Smooth muscle cell (in vitro differentiated cells): Measurements from ENCODE around the gene NEDD4. TPM values are rescaled to one million over a fixed set of nuclear protein-coding genes. Genes with fewer than 3 reads are reported as not detected.

Source experiments
- DNase-seq: peaks from one replicate; lab custom pipeline; 2025; ENCODE audit not compliant: unreplicated experiment; lab: John Stamatoyannopoulos, UW
- H2AFZ ChIP-seq: fragments of 200-600 bp; sonication (generic); 2 replicates; pipeline ENCODE4 v1.6.0; 2016; ENCODE audit warnings: antibody characterized with exemption, low read depth, mild to moderate bottlenecking
- H3F3A ChIP-seq: fragments of 200-600 bp; sonication (generic); 2 replicates; pipeline ENCODE4 v1.6.0; 2017; ENCODE audit warnings: antibody characterized with exemption, low read depth
- H3K27ac ChIP-seq: fragments of 200-600 bp; sonication (generic); 2 replicates; pipeline ENCODE4 v1.5.1; 2016; ENCODE audit warnings: low read depth, mild to moderate bottlenecking
- H3K27me3 ChIP-seq: fragments of 200-600 bp; sonication (generic); 2 replicates; pipeline ENCODE4 v1.6.1; 2016; ENCODE audit warnings: low read depth, mild to moderate bottlenecking
- H3K36me3 ChIP-seq: fragments of 200-600 bp; sonication (generic); 2 replicates; pipeline ENCODE4 v1.5.1; 2016; ENCODE audit warnings: low read depth
- H3K4me1 ChIP-seq: fragments of 200-600 bp; sonication (generic); 2 replicates; pipeline ENCODE4 v1.5.1; 2016; ENCODE audit warnings: low read depth
- H3K4me2 ChIP-seq: fragments of 200-600 bp; sonication (generic); 2 replicates; pipeline ENCODE4 v1.6.0; 2016; ENCODE audit warnings: mild to moderate bottlenecking
- H3K4me3 ChIP-seq: fragments of 200-600 bp; sonication (generic); 2 replicates; pipeline ENCODE4 v1.5.1; 2016; ENCODE audit warnings: mild to moderate bottlenecking
- H3K79me2 ChIP-seq: fragments of 200-600 bp; sonication (generic); 2 replicates; pipeline ENCODE4 v1.6.0; 2016; ENCODE audit warnings: low read depth, mild to moderate bottlenecking
- H3K9ac ChIP-seq: fragments of 200-600 bp; sonication (generic); 2 replicates; pipeline ENCODE4 v1.6.0; 2016; ENCODE audit warnings: low read depth
- H3K9me3 ChIP-seq: fragments of 200-600 bp; sonication (generic); replicated peaks from 2 replicates; pipeline ENCODE4 v1.5.1; 2016; ENCODE audit warnings: low read depth
- H4K20me1 ChIP-seq: fragments of 200-600 bp; sonication (generic); 2 replicates; pipeline ENCODE4 v1.6.0; 2016; ENCODE audit warnings: low read depth
- CTCF ChIP-seq: fragments of 200-600 bp; sonication (generic); IDR thresholded peaks from 2 replicates; pipeline ENCODE4 v1.5.1; 2017; ENCODE audit warnings: borderline replicate concordance, mild to moderate bottlenecking, antibody characterized with exemption; ENCODE audit not compliant: insufficient read depth, poor library complexity, severe bottlenecking
- WGBS: methylation state at CpG from one replicate; pipeline ENCODE4 v1.1.7; 2016; ENCODE audit warnings: low lambda C conversion rate; 5-methylcytosine and 5-hydroxymethylcytosine counted together
- polyA plus RNA-seq: library from polyadenylated mRNA; unstranded; fragments of >200 nt; fragmentation: Nextera tagmentation; extraction: Ambion mirVana; gene quantifications from 2 replicates; pipeline ENCODE4 v1.2.1, GENCODE V29; 2016
- total RNA-seq: library from RNA; depleted of rRNA; stranded (reverse); fragments of >200 nt; gene quantifications from 2 replicates; pipeline ENCODE4 v1.2.3, GENCODE V29; 2014

NEDD4 gene
- total and polyA plus RNA-seq, 2 experiments from 2014 or later: 6.6 to 34.5 TPM

- no peaks in the 10 kb centered on the region for H3K36me3 ChIP-seq
- H4K20me1 ChIP-seq: peaks cover 32% of the 10 kb centered on the region
- no peak overlapping the region for H3K9ac ChIP-seq
- no peak overlapping the region for H3K4me2 ChIP-seq
- H3F3A ChIP-seq: no peaks in the 10 kb centered on the region
- H3K27me3 ChIP-seq: no peaks in the 10 kb centered on the region
- H3K27ac ChIP-seq: no peak overlapping the region
- DNase-seq: no peak
- peaks cover 87% of the 10 kb centered on the region for H3K79me2 ChIP-seq
- H3K4me3 ChIP-seq: no peak overlapping the region
- no peaks in the 10 kb centered on the region for H3K4me1 ChIP-seq
- no peak overlapping the region for H2AFZ ChIP-seq
- 86% methylated on average over 1 of the region's 1 CpG for WGBS
- TF ChIP-seq CTCF: no peak
- H3K9me3 ChIP-seq: no peaks in the 10 kb centered on the region
These were observed 16.2 kb downstream of the NEDD4 start for GRCh38 chr15:55977231-55977630.

DNA sequence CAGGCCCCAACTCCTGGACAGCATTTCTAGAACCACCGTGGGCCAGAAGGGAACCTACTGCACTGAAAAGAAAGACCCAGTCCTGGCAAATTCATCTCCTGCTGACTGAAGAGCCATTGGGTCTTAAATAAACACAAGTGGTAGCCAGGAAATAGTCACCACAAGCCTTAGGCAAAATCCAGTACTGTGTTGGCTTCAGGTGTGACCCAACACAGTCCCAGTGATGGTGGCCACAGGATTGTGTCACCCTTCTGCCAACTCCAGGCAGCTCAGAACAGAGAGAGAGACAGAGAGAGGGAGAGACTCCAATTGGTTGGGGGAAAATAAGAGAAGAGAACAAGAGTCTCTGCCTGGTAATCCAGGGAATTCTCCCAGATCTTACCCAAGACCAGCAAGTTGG is 23.1 kb downstream of the NEDD4 start:
- no peaks in the 10 kb centered on the region for H3K27me3 ChIP-seq
- H3K4me1 ChIP-seq: no peaks in the 10 kb centered on the region
- H3F3A ChIP-seq: no peaks in the 10 kb centered on the region
- H2AFZ ChIP-seq: no peak overlapping the region
- peaks cover 82% of the 10 kb centered on the region for H3K79me2 ChIP-seq
- no peaks in the 10 kb centered on the region for H3K36me3 ChIP-seq
- no peak overlapping the region for H3K4me2 ChIP-seq
- WGBS: 97% methylated on average over 1 of the region's 1 CpG
- H3K9ac ChIP-seq: no peak overlapping the region
- TF ChIP-seq CTCF: no peak
- no peak overlapping the region for H3K27ac ChIP-seq
- no peak overlapping the region for H3K4me3 ChIP-seq
- H3K9me3 ChIP-seq: no peaks in the 10 kb centered on the region
- H4K20me1 ChIP-seq: peaks cover 54% of the 10 kb centered on the region
- no peak for DNase-seq

DNA sequence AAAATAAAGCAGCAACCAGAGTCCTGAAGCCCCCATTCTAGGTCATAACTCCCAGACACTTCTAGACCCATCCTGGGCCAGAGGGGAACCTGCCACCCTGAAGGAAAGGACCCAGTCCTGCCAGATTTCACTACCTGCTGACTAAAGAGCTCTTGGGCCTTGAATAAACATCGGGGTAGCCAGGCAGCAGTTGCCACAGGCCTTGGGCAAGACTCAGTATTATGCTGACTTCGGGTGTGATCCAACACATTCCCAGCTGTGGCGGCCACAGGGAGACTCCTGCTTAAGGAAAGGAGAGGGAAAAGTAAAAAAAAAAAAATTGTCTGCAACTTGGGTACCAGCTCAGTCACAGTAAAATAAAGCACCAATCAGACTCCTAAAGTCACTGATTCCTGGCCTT is 23.8 kb downstream of the NEDD4 start:
- Histone ChIP-seq H3F3A (no peaks in the 10 kb centered on the region), H3K4me3 (no peak overlapping the region), H3K4me1 (no peaks in the 10 kb centered on the region), H3K36me3 (no peaks in the 10 kb centered on the region), H3K27me3 (no peaks in the 10 kb centered on the region), H4K20me1 (peaks cover 54% of the 10 kb centered on the region), H3K4me2 (no peak overlapping the region), H3K9ac (no peak overlapping the region), H3K79me2 (peaks cover 75% of the 10 kb centered on the region), H3K27ac (no peak overlapping the region), H2AFZ (no peak overlapping the region), H3K9me3 (no peaks in the 10 kb centered on the region)
- 97% methylated on average over 3 of the region's 3 CpGs for WGBS
- no peak for DNase-seq
- no peak for TF ChIP-seq CTCF

- no peaks in the 10 kb centered on the region for H3F3A ChIP-seq
- no peak overlapping the region for H3K9ac ChIP-seq
- H3K27ac ChIP-seq: no peak overlapping the region
- H3K4me1 ChIP-seq: no peaks in the 10 kb centered on the region
- peaks cover 69% of the 10 kb centered on the region for H3K79me2 ChIP-seq
- no peak overlapping the region for H3K4me3 ChIP-seq
- no peak for DNase-seq
- 98% methylated on average over 4 of the region's 4 CpGs for WGBS
- H3K36me3 ChIP-seq: no peaks in the 10 kb centered on the region
- peaks cover 54% of the 10 kb centered on the region for H4K20me1 ChIP-seq
- H3K4me2 ChIP-seq: no peak overlapping the region
- H3K27me3 ChIP-seq: no peaks in the 10 kb centered on the region
- H3K9me3 ChIP-seq: no peaks in the 10 kb centered on the region
- no peak for TF ChIP-seq CTCF
- no peak overlapping the region for H2AFZ ChIP-seq
These were observed 24.5 kb downstream of the NEDD4 start for GRCh38 chr15:55968923-55969322.
